DND-41 (cell line): ENCODE data around the gene CNTRL.

Experiments used
- CTCF ChIP-seq: IDR thresholded peaks from 2 replicates; pipeline ENCODE4 v1.5.1; 2012; ENCODE audit warnings: borderline replicate concordance, low read length, moderate library complexity, mild to moderate bottlenecking; ENCODE audit not compliant: poor library complexity, severe bottlenecking; ENCODE audit errors: extremely low read depth
- EZH2 ChIP-seq: IDR thresholded peaks from 3 replicates; pipeline ENCODE4 v1.6.1; 2012; ENCODE audit warnings: borderline replicate concordance, low read depth, mild to moderate bottlenecking, moderate library complexity, low read length, inconsistent platforms; ENCODE audit not compliant: severe bottlenecking

GRCh38 chr9:121182989-121183388 is 108.2 kb downstream of the CNTRL start:
- TF ChIP-seq CTCF (no peak), EZH2 (no peak)
